Colonic mucosa (tissue), 4 donors: ENCODE measurements around the gene METTL6. TPM values are rescaled to one million over a fixed set of nuclear protein-coding genes. Genes with fewer than 3 reads are reported as not detected.
"Not testable (repeated sequence)": the region's sequence is repeated elsewhere in the genome, so short reads cannot be mapped to it uniquely, and the experiment has no call there.

Source experiments
- DNase-seq: peaks from one replicate; pipeline ENCODE4 v3.0.0-alpha.2; 2020
- H3K27ac ChIP-seq: fragments of 200-600 bp; one replicate; pipeline ENCODE4 v1.8.0; 2021
- H3K27me3 ChIP-seq: fragments of 200-600 bp; one replicate; pipeline ENCODE4 v1.8.0; 2021
- H3K36me3 ChIP-seq: fragments of 200-600 bp; one replicate; pipeline ENCODE4 v1.8.0; 2021
- H3K4me1 ChIP-seq: fragments of 200-600 bp; one replicate; pipeline ENCODE4 v1.8.0; 2021; ENCODE audit warnings: mild to moderate bottlenecking
- H3K4me3 ChIP-seq: fragments of 200-600 bp; one replicate; pipeline ENCODE4 v1.8.0; 2021
- H3K9ac ChIP-seq, 2 donors: one replicate each; pipeline ENCODE4 v1.7.0; 2013; ENCODE audit warnings: control low read depth in 2 of 2, low read depth in 2 of 2, low read length in 2 of 2
- H3K9me3 ChIP-seq: fragments of 200-600 bp; one replicate; pipeline ENCODE4 v1.8.0; 2021
- intact Hi-C: fragments of 100-400 bp; cut with DNase I; formaldehyde crosslinking; loops from one replicate; pipeline ENCODE4 v1.14.1; 2022
- total RNA-seq, 2 donors: library from RNA; stranded (reverse); fragmentation: NEBNext Ultra II Directional in 1 of 2; extraction: Animal tissue kit (Norgen Biotek cat#: 25700) in 1 of 2; gene quantifications; one replicate each; pipeline ENCODE4 v1.2.1, GENCODE V29; 2021
- TF ChIP-seq, protein P1 (sequence below): fragments of 200-600 bp; IDR thresholded peaks from one replicate; pipeline ENCODE4 v1.8.0; 2022; ENCODE audit warnings: antibody characterized with exemption, mild to moderate bottlenecking
- donor health status: healthy.
- donor health status: DM: no; HTN: no; CAD: no.
- donor health status: DM: no; HTN: no; CAD: no.

METTL6 gene
- total RNA-seq, 2 donors from 2014 or later = 8.8 to 11.4 TPM

DNA sequence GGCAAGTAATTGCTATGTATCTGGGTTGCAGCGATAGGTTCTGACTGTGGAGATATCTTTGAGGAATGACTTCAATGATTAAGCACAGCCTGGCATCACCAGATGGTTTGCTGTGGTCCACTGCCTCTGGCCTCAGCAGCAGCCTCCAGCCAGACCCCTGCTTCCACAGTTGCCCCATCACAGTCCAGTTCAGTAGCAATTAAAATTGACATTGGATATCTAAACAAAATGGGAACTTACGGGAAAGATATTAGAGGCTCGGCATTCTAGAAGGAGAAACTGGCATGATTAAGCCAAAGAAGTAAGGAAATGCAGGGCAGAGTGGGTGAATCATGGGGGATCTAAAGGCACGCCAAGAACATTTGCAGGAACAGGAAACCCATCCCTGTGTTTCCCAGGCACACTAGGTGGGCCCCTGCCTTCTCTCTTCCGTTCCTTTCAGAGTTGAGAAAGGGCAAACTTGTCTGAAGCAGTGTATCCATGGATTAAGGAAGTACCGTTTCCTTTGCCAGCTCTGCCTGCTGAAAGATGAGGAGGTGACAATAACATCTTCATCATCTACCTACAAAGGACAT lies 58.7 kb downstream of the METTL6 start:
- Histone ChIP-seq H3K9ac (no peak overlapping the region), H3K27me3 (no peaks in the 10 kb centered on the region), H3K4me1 (no peaks in the 10 kb centered on the region), H3K4me3 (no peak overlapping the region), H3K9me3 (no peaks in the 10 kb centered on the region), H3K27ac (no peak overlapping the region), H3K36me3 (no peaks in the 10 kb centered on the region)
- TF ChIP-seq, protein P1, sequence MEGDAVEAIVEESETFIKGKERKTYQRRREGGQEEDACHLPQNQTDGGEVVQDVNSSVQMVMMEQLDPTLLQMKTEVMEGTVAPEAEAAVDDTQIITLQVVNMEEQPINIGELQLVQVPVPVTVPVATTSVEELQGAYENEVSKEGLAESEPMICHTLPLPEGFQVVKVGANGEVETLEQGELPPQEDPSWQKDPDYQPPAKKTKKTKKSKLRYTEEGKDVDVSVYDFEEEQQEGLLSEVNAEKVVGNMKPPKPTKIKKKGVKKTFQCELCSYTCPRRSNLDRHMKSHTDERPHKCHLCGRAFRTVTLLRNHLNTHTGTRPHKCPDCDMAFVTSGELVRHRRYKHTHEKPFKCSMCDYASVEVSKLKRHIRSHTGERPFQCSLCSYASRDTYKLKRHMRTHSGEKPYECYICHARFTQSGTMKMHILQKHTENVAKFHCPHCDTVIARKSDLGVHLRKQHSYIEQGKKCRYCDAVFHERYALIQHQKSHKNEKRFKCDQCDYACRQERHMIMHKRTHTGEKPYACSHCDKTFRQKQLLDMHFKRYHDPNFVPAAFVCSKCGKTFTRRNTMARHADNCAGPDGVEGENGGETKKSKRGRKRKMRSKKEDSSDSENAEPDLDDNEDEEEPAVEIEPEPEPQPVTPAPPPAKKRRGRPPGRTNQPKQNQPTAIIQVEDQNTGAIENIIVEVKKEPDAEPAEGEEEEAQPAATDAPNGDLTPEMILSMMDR = no peak
- intact Hi-C loops = no loop called here
- no peak for DNase-seq

DNA sequence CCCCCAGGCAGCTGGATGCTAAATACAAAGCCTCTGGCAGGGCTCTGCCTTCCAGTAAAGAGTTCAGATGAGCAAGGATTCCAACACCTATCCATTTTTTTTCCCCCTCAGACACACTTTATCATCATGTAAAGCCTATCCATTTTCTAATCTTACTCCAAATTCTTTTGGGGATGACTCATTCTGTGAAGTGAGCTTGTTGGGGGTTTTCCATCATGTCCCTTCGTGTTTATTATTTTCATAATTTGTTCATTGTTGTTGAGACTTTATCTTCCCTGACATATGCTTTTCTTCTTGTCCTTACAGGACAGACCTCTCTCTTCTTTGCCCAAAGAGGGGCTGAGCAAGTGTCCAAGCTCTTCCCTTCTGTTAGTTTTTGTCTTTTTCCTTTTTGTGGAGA lies 60.3 kb downstream of the METTL6 start:
- Histone ChIP-seq H3K9ac (no peak overlapping the region), H3K4me1 (no peaks in the 10 kb centered on the region), H3K4me3 (no peak overlapping the region), H3K27ac (no peak overlapping the region), H3K27me3 (no peaks in the 10 kb centered on the region), H3K36me3 (no peaks in the 10 kb centered on the region), H3K9me3 (no peaks in the 10 kb centered on the region)
- intact Hi-C loops = no loop called here
- TF ChIP-seq, protein P1 = no peak
- DNase-seq = no peak

DNA sequence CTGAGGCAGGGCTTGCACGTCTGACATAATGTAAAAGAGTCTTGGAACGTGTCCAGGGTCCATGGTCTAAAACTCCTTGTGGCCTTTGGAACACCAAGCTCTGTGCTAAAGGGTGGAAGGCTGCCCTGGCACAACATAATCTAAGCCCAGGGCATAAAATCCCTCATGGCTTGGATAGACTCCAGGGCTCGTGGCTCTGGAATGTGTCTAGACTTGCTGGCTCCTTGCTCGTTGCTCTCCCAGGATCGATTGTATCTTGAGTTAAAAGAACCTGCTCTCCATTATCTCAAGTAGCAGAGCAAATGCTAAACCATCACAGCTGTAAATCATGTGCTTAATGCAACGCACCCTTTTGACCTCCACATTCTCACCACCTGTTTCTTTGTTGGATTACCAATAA lies 63.3 kb downstream of the METTL6 start:
- H3K9me3 ChIP-seq, intact Hi-C loops, H3K4me3 ChIP-seq, H3K27me3 ChIP-seq, H3K27ac ChIP-seq, H3K9ac ChIP-seq, H3K36me3 ChIP-seq, H3K4me1 ChIP-seq: not testable (repeated sequence)
- peak; percentile 50 for DNase-seq

DNA sequence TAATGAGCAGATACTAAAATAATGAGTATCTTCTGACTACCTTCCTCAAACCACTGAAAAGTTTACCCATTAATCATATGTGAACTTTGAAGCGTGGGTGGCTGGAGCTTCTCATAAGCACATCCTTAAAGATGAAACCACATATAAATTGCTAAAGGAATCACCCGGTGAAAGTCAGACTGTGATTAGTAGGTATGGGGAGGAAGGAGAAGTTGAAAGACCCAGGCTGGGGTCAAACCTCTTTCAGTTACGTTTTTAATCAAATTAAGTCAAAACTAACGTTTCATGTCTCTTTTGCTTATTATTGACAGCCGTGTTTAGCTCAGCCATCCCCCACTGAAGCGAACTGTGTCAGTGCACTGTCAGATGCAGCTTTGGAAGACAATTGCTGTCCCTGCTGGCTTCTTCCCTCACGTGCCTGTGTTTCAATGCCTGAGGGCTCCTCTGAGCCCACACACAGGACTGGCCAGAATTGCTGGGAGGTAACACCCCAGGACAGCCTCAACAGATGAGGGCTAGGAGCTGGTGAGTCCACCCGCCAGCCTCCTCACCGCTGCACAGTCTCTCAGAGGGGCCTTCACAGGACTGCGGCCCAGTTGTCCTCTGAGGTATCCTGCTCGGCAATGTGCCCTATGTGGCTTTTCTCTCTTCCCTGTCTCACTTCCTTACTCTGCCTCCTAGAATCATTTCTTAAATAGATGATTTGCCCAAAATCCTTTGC lies 65.7 kb downstream of the METTL6 start:
- no peak overlapping the region for H3K27ac ChIP-seq
- intact Hi-C loops = no loop called here
- H3K9ac ChIP-seq = peak overlapping the region in 1 of 2 donors; percentile 14
- H3K4me1 ChIP-seq = no peaks in the 10 kb centered on the region
- TF ChIP-seq, protein P1 = no peak
- no peaks in the 10 kb centered on the region for H3K27me3 ChIP-seq
- H3K4me3 ChIP-seq = no peak overlapping the region
- no peaks in the 10 kb centered on the region for H3K36me3 ChIP-seq
- no peak for DNase-seq
- no peaks in the 10 kb centered on the region for H3K9me3 ChIP-seq

DNA sequence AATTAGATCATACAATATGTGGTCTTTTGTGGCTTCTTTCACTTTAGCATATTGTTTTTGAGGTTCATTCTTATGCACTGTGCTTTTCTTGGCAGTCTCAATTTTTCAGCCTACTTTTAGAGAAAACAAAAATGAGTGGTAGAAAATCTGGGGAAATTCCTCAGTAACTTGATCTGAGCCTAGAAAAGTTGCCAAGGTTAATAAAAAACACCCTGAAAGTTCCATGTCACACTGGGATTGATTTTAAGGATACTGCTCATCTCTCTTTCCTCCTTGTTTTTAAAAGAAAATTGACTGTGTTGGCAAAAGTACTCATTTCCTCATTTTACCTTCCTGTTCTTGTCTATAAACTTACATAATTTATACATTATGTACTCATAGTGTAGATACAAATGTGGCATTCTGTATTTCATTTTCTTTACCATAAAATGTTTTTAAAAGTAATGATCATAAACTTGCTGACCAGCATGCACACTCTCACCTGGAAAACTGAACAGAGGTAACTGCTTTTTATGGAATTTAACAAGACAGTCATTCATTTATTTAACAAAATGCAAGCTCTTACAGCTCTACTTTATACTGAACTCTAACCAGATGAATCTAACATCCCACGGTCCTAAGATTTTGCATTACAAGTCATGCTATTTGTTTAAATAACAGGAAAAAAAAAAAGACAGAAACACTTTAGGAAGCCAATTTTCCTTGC lies 66.4 kb downstream of the METTL6 start:
- H3K27ac ChIP-seq = no peak overlapping the region
- no peaks in the 10 kb centered on the region for H3K36me3 ChIP-seq
- no peaks in the 10 kb centered on the region for H3K9me3 ChIP-seq
- no peak for DNase-seq
- no peaks in the 10 kb centered on the region for H3K4me1 ChIP-seq
- H3K4me3 ChIP-seq = no peak overlapping the region
- TF ChIP-seq, protein P1 = no peak
- H3K27me3 ChIP-seq = no peaks in the 10 kb centered on the region
- intact Hi-C loops = no loop called here
- H3K9ac ChIP-seq = no peak overlapping the region

Other genes starting within 250 kb of the METTL6 start
- 10 to 100 TPM; 33.2 to 33.9 TPM for gene CAPN7, start 221.3 kb downstream of the METTL6 start, total RNA-seq
- 1 to 10 TPM; 5.5 to 9.3 TPM for gene SH3BP5, start 95.0 kb downstream of the METTL6 start, total RNA-seq
- 10 to 100 TPM; 24.9 to 28.0 TPM for gene EAF1, start 54 bp upstream of the METTL6 start, total RNA-seq
- gene COLQ, start 94.2 kb upstream of the METTL6 start, total RNA-seq = under 1 TPM; 0.79 to 0.85 TPM
- 10 to 100 TPM; 13.1 to 19.1 TPM for gene HACL1, start 174.0 kb upstream of the METTL6 start, total RNA-seq
- gene BTD, start 174.2 kb upstream of the METTL6 start, total RNA-seq = 10 to 100 TPM; 18.0 to 29.3 TPM